Activated naive CD4-positive, alpha-beta T cell treated with anti-CD3 and anti-CD28 coated beads for 36 hours (primary cell): Measurements from ENCODE around the gene REEP1. TPM values are rescaled to one million over a fixed set of nuclear protein-coding genes. Genes with fewer than 3 reads are reported as not detected.

Source experiments
- CTCF ChIA-PET: fragments of 350-600 bp; sonication (Branson Sonifier 250); formaldehyde crosslinking; loops from one replicate; lab custom pipeline; 2021; ENCODE audit warnings: antibody characterized with exemption; lab: Charles Lee
- DNase-seq: peaks from one replicate; pipeline ENCODE4 v3.0.0-alpha.2; 2020
- H3K27ac Mint-ChIP-seq: one replicate; pipeline ENCODE4 v1.8.0; 2021; ENCODE audit warnings: mild to moderate bottlenecking, mixed read lengths
- H3K27me3 Mint-ChIP-seq: one replicate; pipeline ENCODE4 v1.8.0; 2021; ENCODE audit warnings: low read depth, mixed read lengths
- H3K36me3 Mint-ChIP-seq: one replicate; pipeline ENCODE4 v1.8.0; 2021; ENCODE audit warnings: low read depth, mixed read lengths
- H3K4me1 Mint-ChIP-seq: one replicate; pipeline ENCODE4 v1.8.0; 2021; ENCODE audit warnings: low read depth, mixed read lengths
- H3K4me3 Mint-ChIP-seq: one replicate; pipeline ENCODE4 v1.8.0; 2021; ENCODE audit warnings: mild to moderate bottlenecking, moderate library complexity, mixed read lengths
- H3K9me3 Mint-ChIP-seq: one replicate; pipeline ENCODE4 v1.8.0; 2021; ENCODE audit warnings: mixed read lengths
- intact Hi-C: fragments of 100-400 bp; cut with micrococcal nuclease; formaldehyde crosslinking; loops from one replicate; pipeline ENCODE4 v1.15.1; 2023
- total RNA-seq, 2 experiments: library from RNA; stranded (reverse); gene quantifications; one replicate each; pipeline ENCODE4 v1.2.3, GENCODE V29; 2021

The REEP1 gene
- total RNA-seq, 2 experiments from 2014 or later = 0.19 to 0.37 TPM

DNA sequence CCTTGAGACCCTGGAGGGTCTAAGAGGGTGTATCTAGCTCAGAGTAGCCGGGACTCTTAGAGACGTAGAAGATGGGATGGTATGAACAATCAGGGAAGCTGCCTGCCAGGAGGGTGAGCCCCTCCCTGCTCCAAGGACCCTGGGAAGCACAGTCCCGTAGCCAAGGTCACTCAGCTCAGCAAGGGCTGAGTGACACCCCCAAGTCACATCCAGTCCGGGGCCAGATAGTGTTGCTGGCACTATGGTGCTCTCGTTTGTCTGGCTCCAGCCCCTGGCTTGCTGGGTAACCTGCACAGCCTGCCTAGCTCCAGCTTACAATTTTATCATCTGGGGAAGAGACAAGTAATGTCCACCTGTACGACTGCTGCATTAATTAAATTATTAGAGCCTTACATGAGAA, 22.3 kb downstream of the REEP1 start:
- Mint-ChIP-seq H3K36me3 (no peaks in the 10 kb centered on the region), H3K4me1 (peaks cover 11% of the 10 kb centered on the region), H3K27me3 (no peaks in the 10 kb centered on the region), H3K9me3 (no peaks in the 10 kb centered on the region), H3K27ac (no peak overlapping the region), H3K4me3 (no peak overlapping the region)
- no peak for DNase-seq
- CTCF ChIA-PET = no interaction called here
- intact Hi-C loops = no loop called here

DNA sequence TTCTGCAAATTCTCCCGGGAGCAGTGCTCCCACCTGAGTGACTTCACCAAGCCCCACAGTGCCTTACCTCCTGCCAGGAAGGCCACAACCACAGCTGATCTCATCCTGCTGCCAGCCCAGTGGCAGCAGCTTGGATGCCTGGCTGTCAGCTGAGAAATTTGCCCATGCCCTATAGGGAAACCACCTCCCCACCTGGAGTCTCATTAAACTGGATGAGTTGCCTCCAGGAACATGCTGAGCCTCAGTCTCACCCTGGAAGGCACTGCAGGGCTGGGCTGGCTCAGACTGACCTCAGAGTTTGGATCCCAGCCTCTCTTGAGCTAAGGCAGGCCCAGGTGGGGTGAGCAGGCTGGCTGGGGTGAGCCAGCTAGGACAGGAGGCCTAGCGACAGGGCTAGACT, 23.3 kb downstream of the REEP1 start:
- no peak for DNase-seq
- Mint-ChIP-seq H3K4me3 (no peak overlapping the region), H3K9me3 (no peaks in the 10 kb centered on the region), H3K27me3 (no peaks in the 10 kb centered on the region), H3K27ac (no peak overlapping the region), H3K36me3 (no peaks in the 10 kb centered on the region), H3K4me1 (peaks cover 2% of the 10 kb centered on the region)
- intact Hi-C loops = no loop called here
- CTCF ChIA-PET = no interaction called here

DNA sequence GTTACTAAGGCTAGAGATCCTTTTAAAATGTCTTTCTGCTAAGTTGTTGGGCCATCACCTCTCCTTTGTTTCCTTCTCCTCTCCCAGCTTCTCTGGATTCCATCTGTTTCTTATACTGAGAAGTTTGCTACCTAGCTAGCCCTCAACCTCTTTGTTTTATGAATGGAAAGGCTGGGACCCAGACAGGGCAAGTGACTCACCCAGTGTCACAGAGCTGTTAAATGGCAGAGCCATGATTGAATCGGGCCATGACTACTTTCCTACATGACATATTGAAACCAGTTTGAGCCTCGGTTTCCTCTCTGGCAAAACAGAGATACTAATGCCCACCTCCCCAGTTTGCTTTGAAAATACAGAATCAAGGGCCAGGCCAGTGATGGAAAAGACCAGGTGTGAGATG, 24.1 kb downstream of the REEP1 start:
- no peaks in the 10 kb centered on the region for H3K4me1 Mint-ChIP-seq
- no peak overlapping the region for H3K27ac Mint-ChIP-seq
- no peak for DNase-seq
- intact Hi-C loops = no loop called here
- H3K9me3 Mint-ChIP-seq = no peaks in the 10 kb centered on the region
- no peaks in the 10 kb centered on the region for H3K27me3 Mint-ChIP-seq
- CTCF ChIA-PET = interaction anchor here (1.5 kb wide), 1 partner anchor 30 kb away, joined by 3 read pairs; no protein-coding TSS in a partner anchor
- H3K36me3 Mint-ChIP-seq = no peaks in the 10 kb centered on the region
- H3K4me3 Mint-ChIP-seq = no peak overlapping the region

DNA sequence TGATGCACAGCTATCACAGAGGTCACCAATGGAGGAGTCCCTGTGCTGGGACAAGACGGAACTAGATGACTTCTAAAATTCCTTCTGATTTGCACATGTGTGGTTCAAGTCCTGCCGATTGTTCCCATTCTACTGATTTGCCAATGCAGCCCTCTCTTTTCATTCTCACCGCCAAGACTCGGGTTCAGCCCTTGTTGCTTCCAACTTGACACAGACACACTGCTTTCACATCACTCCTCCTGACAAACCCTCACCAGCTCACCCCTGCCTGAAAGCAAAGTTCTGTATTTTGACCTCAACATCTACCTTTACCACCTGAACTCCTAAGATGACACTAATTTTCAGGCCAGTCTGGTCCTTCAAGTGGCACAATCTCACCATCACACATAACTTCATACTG, 25.5 kb downstream of the REEP1 start:
- Mint-ChIP-seq H3K36me3 (no peaks in the 10 kb centered on the region), H3K4me1 (no peaks in the 10 kb centered on the region), H3K9me3 (no peaks in the 10 kb centered on the region), H3K27ac (no peak overlapping the region), H3K4me3 (no peak overlapping the region), H3K27me3 (no peaks in the 10 kb centered on the region)
- DNase-seq = no peak
- intact Hi-C loops = no loop called here
- CTCF ChIA-PET = interaction anchor here (0.8 to 1.5 kb wide), 2 partner anchors 29 to 91 kb away, joined by 3 read pairs; no protein-coding TSS in a partner anchor

DNA sequence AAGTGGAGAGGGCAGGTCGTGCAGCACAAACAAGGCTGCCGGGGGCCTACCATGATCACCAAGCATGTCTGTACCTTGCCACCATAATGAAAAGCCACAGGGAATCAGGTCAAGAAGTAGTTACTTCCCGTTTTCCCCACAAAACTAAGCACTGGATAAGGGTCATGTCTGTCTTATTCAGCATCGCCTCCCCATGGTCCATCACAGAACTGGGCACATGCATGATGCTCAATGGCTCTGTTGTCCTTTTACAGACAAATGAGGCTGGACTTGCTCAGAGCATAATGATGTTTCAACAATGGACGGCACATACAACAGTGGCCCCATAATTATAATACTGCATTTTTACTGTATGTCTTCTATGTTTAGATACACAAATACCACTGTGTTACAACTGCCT, 27.5 kb downstream of the REEP1 start:
- CTCF ChIA-PET = interaction anchor here (1.4 kb wide), 1 partner anchor 89 kb away, joined by 6 read pairs; no protein-coding TSS in a partner anchor
- no peaks in the 10 kb centered on the region for H3K27me3 Mint-ChIP-seq
- H3K4me3 Mint-ChIP-seq = no peak overlapping the region
- no peaks in the 10 kb centered on the region for H3K9me3 Mint-ChIP-seq
- H3K4me1 Mint-ChIP-seq = no peaks in the 10 kb centered on the region
- no peak overlapping the region for H3K27ac Mint-ChIP-seq
- intact Hi-C loops = no loop called here
- no peaks in the 10 kb centered on the region for H3K36me3 Mint-ChIP-seq
- DNase-seq = no peak

DNA sequence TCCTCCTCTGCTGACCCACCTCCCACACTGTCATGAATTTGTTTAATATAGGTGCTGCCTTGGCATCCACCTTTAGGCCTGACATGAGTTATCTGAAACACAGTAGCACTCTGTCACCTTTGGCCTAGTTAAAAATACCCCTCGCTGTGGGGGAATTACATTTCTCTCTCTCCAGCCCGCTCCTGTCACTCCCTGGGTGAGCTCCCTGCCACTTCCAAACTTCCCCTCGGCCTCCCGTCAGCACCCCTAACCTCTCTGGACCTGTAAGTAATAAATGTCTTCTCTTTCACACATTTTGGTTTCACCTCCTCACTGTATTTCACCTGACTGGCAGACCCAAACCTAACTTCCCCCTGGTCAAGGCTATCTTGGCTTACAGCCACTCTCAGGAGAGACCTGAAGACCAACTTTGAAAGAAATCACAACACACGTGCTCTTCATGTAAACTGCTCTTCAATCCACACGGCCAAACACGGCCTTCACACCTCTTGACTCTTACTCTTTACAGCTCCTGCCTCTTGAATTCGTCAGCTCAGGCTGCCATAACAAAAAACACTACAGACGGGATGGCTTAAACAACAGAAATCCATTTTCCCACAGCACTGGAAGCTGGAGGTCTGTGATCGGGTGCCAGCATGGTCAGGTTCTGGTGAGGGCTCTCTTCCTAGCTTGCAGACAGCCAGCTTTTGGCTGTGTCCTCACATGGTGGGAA, 28.3 kb downstream of the REEP1 start:
- DNase-seq = no peak
- CTCF ChIA-PET = interaction anchor here (1.4 kb wide), 1 partner anchor 88 kb away, joined by 6 read pairs; no protein-coding TSS in a partner anchor
- intact Hi-C loops = no loop called here
- no peaks in the 10 kb centered on the region for H3K9me3 Mint-ChIP-seq
- H3K27ac Mint-ChIP-seq = no peak overlapping the region
- H3K36me3 Mint-ChIP-seq = no peaks in the 10 kb centered on the region
- H3K4me3 Mint-ChIP-seq = no peak overlapping the region
- no peaks in the 10 kb centered on the region for H3K4me1 Mint-ChIP-seq
- H3K27me3 Mint-ChIP-seq = no peaks in the 10 kb centered on the region

DNA sequence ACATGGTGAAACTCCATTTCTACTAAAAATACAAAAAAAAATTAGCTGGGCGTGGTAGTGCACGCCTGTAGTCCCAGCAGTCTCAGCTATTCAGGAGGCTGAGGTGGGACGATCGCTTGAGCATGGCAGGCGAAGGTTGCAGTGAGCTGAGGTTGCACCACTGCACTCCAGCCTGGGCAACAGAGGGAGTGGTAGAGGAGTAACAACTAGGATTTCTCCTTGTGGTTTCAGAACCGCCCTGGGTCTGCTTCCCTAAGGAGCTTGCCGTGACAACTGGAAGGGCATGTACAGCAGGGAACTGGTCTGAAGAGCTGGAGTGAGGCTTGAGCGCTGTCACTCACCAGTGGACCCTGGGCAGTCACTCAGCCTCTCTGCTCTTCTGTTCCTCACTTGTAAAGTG, 29.1 kb downstream of the REEP1 start:
- Mint-ChIP-seq H3K4me3 (no peak overlapping the region), H3K9me3 (no peaks in the 10 kb centered on the region), H3K27ac (no peak overlapping the region), H3K4me1 (no peaks in the 10 kb centered on the region), H3K36me3 (no peaks in the 10 kb centered on the region), H3K27me3 (no peaks in the 10 kb centered on the region)
- intact Hi-C loops = no loop called here
- DNase-seq = no peak
- CTCF ChIA-PET = interaction anchor here (0.7 kb wide), 1 partner anchor 62 kb away, joined by 3 read pairs; no protein-coding TSS in a partner anchor

DNA sequence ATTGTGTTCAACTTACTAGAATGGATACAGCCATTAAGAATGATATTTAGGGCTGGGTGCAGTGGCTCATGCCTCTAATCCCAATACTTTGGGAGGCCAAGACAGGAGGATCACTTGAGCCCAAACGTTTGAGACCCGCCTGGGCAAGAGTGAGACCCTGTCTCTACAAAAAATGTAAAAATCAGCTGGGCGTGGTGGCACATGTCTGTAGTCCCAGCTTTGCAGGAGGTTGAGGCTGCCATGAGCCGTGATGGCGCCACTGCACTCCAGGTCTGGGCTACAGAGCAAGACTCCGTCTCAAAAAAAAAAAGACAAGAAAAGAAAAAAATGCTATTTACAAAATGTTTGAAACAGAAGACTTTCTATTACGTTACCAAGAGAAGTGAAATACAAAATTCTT, 30.0 kb downstream of the REEP1 start:
- intact Hi-C loops = no loop called here
- no peak overlapping the region for H3K27ac Mint-ChIP-seq
- DNase-seq = no peak
- no peak overlapping the region for H3K4me3 Mint-ChIP-seq
- no peaks in the 10 kb centered on the region for H3K4me1 Mint-ChIP-seq
- no peaks in the 10 kb centered on the region for H3K36me3 Mint-ChIP-seq
- no peaks in the 10 kb centered on the region for H3K9me3 Mint-ChIP-seq
- H3K27me3 Mint-ChIP-seq = no peaks in the 10 kb centered on the region
- CTCF ChIA-PET = interaction anchor here (0.5 to 0.7 kb wide), 2 partner anchors 61 to 355 kb away, joined by 3 read pairs; no protein-coding TSS in a partner anchor

DNA sequence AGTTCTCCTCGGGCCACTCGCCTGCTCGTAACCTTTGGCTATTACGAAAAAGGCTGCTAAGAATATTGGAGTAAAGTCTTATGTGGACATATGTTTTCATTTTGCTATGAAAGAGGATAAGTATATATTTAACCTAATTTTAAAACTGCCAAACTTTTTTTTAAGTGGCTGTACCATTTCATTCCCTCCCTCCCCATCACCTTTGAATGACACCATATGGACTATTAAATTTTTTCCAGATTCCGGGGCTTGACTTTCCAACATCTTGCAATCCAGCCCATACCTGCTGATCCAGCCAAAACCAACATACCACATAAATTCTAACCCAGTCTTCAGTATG, 31.5 kb downstream of the REEP1 start:
- DNase-seq = no peak
- Mint-ChIP-seq H3K4me1 (no peaks in the 10 kb centered on the region), H3K27ac (no peak overlapping the region), H3K36me3 (no peaks in the 10 kb centered on the region), H3K4me3 (no peak overlapping the region), H3K27me3 (no peaks in the 10 kb centered on the region), H3K9me3 (no peaks in the 10 kb centered on the region)
- intact Hi-C loops = no loop called here
- CTCF ChIA-PET = no interaction called here

DNA sequence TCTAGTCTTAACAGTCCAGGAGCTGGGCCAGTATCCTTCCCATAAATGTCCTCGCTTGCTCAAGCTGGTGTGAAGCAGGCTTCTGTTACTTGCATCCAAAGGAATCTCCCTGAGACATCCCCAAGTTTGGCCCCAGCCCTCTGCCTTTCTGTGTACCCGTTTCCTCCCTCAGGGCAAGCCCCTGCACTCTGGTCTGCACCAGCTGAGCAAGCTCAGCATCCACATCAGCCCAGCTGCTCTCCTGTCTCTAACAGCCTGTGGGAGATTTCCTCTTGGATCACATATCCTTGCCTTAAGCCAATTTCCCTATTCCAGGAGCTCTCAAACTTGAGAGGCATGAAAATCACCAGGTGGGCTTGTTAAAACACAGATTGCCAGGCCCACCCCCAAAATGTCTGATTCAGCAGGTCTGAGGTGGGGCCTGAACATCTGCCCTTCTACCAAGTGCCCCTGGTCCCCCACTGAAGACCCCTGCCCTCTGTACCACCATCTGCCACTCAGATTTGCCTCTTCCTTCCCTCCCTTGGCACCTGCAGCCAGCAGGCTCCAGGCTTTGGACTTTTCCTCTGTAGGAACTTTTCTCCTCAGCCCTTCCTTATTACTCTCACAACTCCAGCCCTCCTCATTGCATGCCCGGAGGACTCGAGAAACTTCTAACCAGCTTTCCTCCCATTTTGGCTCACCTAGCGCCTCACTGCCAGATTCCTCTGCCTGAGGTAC, 32.1 kb downstream of the REEP1 start:
- CTCF ChIA-PET = interaction anchor here (0.7 kb wide), 1 partner anchor 85 kb away, joined by 4 read pairs; no protein-coding TSS in a partner anchor
- H3K9me3 Mint-ChIP-seq = no peaks in the 10 kb centered on the region
- no peaks in the 10 kb centered on the region for H3K36me3 Mint-ChIP-seq
- intact Hi-C loops = no loop called here
- H3K27ac Mint-ChIP-seq = no peak overlapping the region
- H3K4me1 Mint-ChIP-seq = no peaks in the 10 kb centered on the region
- H3K27me3 Mint-ChIP-seq = no peaks in the 10 kb centered on the region
- no peak for DNase-seq
- H3K4me3 Mint-ChIP-seq = no peak overlapping the region

DNA sequence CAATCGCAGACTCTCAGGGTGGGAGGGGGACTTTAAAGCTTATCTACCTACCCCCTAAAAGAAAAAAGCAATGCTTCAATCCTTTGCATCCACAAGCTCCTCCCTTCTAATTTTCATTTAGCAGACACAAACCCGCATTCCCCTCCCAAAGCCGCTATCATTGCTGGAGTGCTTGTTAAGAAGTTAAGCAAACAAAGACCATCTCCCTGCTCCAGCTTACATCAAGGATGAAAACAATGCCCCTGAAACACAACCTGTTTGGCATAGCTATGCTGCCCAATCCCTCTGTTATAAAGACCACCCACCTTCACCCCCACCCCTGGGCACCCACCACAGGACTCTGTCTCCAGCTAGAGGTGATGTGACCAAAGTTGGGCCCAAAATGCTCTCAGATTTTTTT, 33.0 kb downstream of the REEP1 start:
- Mint-ChIP-seq H3K9me3 (no peaks in the 10 kb centered on the region), H3K27me3 (no peaks in the 10 kb centered on the region), H3K4me3 (no peak overlapping the region), H3K27ac (no peak overlapping the region), H3K36me3 (no peaks in the 10 kb centered on the region), H3K4me1 (no peaks in the 10 kb centered on the region)
- CTCF ChIA-PET = interaction anchor here (0.6 kb wide), 1 partner anchor 478 kb away, joined by 5 read pairs; no protein-coding TSS in a partner anchor
- intact Hi-C loops = no loop called here
- DNase-seq = no peak

DNA sequence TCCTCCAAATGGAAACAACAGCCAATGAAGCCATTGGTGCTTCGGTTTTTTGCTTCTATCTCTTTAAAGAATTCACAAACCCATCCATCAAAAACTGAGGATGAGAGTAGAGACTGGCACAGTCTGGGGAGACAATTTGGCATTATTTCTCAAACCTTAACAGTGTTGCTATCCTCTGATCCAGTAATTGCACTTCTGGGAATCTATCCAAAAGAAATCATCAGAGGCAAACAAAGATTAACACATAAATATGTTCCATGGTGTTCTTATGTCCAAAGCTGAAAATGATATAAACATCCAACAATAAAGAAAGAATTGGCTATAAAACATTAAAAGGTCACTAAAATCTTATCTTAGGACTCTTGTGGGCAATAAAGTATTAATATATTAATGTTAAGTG, 35.1 kb downstream of the REEP1 start:
- Mint-ChIP-seq H3K4me3 (no peak overlapping the region), H3K36me3 (no peaks in the 10 kb centered on the region), H3K27me3 (peaks cover 3% of the 10 kb centered on the region), H3K4me1 (no peaks in the 10 kb centered on the region), H3K9me3 (no peaks in the 10 kb centered on the region), H3K27ac (no peak overlapping the region)
- no peak for DNase-seq
- intact Hi-C loops = no loop called here
- CTCF ChIA-PET = no interaction called here
